Head of caudate nucleus (tissue), 42 donors: ENCODE data around the gene PHYKPL.

Experiments
- DNase-seq, 42 donors: peaks; one replicate each; pipeline versions ENCODE4 v3.0.0 to v3.0.0-alpha.2; 2020 to 2021; ENCODE audit warnings: mixed read lengths in 7 of 42
- intact Hi-C: fragments of 100-400 bp; cut with DNase I; formaldehyde crosslinking; loops from one replicate; pipeline ENCODE4 v1.15.0; 2022

The PHYKPL gene

GRCh38 chr5:178232124-178232919 is at the start of gene PHYKPL:
Gene PHYKPL, minus strand, starts transcription at chr5:178232802. Its CDS starts 252 bp downstream, at chr5:178232550.
- intact Hi-C loops: no loop called here
- DNase-seq: peak; percentile 25 to 86 (median 76)

DNA sequence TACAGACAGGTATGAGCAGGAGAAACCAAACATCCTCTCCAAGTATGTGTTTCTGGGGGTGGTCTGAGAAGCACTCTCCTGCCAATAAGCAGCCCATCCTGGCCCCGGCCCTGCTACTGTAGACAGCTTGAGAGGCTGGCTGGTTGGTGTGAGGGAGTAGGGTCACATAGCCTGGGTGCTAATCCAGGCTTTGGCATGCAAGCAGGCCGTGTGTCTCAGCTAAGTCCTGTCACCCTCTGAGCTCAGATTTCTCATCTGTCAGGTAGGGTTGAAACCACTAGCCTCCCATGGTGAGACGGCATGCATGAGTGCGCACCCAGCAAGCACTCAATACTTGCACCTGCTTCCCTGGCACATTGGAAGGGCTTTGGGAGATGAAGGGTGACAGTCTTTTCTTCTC is 49.8 kb upstream of the PHYKPL start:
- no peak for DNase-seq
- intact Hi-C loops: loop anchor here (5.0 to 10.0 kb wide), 2 partner anchors 270 to 302 kb away; no protein-coding TSS in a partner anchor

- DNase-seq: no peak
Observed at GRCh38 chr5:178281331-178281730, 48.7 kb upstream of the PHYKPL start.

GRCh38 chr5:178280631-178281030 is 48.0 kb upstream of the PHYKPL start:
- no peak for DNase-seq
- intact Hi-C loops: loop anchor here (5.0 to 10.0 kb wide), 2 partner anchors 272 to 304 kb away; no protein-coding TSS in a partner anchor

More at GRCh38 chr5:178281331-178281730, 48.7 kb upstream of the PHYKPL start:
- intact Hi-C loops: loop anchor here (5.0 to 10.0 kb wide), 2 partner anchors 271 to 303 kb away; no protein-coding TSS in a partner anchor

DNA sequence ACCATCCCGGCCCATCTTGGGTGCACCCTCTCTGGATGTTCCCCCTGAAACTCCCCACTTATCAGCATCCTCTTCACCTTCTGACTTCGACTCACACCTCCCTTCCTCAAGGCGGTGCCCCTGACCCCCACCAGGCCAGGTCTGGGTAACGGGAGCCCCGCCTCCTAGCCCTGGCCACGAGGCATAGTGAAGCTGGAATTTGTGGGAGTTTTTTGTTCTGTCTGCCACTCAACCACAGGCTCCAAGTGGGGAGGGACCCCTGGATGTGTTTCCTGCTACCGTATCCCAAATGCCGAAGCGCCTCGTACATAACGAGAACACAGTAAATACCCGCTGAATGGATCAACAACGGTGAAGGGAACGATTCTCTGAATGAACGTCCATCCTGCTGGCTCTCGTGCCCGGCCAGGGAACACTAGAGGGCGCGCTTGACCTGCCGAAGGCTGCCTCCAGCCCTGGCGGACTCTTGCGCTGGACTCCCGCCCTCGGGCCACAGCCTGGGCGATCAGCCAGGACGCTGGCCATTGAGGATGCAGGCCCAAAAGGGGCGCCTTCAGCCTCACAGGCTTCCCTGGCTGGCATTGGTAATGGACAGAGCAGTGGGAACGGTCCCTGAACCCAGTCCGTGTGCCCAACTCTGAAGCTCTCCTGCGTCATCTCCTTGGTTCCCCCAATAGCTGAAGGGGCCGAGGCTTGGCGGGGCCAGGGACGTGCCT is 47.3 kb upstream of the PHYKPL start:
- intact Hi-C loops: loop anchor here (5.0 to 10.0 kb wide), 3 partner anchors 185 to 305 kb away; no protein-coding TSS in a partner anchor
- DNase-seq: peak; percentile 82 to 98 (median 93)

DNA sequence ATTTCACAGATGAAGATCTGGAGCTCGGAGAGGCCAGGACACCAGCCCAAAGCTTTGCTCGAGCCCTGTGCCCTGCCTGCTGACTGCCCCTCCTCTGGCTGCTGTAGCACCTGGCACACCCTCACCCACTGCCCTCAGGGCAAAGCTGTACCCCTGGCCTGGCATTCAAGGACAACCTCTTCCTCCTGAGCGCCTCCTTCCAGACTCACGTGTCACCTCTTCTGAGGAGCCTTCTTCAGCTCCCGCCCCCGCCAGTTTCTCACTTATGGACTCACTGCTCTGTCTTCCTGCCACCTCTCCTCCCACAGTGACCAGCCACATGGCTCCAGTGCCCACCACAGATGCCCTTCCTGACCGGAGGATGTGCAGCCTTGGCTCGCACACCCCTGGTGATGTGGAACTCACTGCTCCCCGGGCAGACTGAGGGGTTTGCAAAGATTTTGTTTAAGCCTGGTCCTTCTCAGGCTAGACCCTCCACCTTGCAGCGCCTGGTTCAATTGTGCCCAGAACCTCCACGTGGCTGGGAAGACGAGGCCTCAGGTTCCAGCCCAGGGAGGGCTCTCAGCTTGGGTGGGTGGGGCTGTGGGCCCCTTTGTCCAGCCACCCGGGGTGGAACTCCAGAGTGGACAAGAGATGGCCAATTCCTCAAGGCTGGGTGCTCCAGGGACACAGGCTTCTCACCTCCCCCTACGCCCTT is 46.6 kb upstream of the PHYKPL start:
- DNase-seq: peak in 1 of 42 donors; percentile 2
- intact Hi-C loops: loop anchor here (10.0 kb wide), 1 partner anchor 186 kb away; no protein-coding TSS in a partner anchor

GRCh38 chr5:178278358-178279023 is 45.9 kb upstream of the PHYKPL start:
- intact Hi-C loops: loop anchor here (10.0 kb wide), 1 partner anchor 186 kb away; no protein-coding TSS in a partner anchor
- DNase-seq: peak in 1 of 42 donors; percentile 1

- no peak for DNase-seq
- intact Hi-C loops: loop anchor here (10.0 kb wide), 1 partner anchor 187 kb away; no protein-coding TSS in a partner anchor
Observed at GRCh38 chr5:178277866-178278265, 45.3 kb upstream of the PHYKPL start.

- intact Hi-C loops: loop anchor here (10.0 kb wide), 1 partner anchor 187 kb away; no protein-coding TSS in a partner anchor
- DNase-seq: no peak
Observed at GRCh38 chr5:178277346-178277745, 44.7 kb upstream of the PHYKPL start.

DNA sequence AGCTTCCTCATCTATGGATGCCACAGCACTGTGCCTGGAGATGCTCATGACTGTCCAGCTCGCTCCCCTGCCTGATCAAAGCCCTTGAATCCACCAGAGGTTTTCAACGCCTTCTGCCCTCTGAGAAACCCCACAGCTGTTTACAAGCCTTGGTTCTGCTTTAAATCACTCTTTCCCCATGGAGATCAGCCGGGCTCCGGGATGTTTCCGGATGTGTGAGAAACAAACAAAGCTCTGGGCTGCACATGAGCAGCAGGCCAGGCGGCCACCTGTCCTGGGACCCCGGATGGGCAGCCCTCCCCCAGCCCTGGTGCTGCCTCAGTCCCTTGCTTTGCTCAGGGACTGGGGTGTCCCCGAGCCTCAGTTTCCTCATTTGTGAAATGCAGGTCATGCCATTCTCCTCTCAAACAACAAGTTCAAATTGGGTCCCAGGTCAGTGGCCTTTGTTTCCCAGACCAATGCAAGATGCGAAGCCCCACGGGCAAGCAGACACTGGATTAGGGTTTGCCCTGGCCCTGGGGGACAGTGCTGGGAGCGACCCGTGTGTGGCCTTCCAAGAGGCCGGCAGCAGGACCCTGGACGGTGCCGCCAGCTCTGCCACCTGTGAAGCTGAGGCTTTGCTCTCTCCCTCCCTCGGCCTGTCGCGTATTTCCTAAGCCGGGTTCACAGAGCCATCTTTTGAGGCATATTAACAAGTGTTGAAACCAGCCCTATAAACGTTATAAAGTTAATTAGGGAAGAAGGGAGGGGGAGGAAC is 42.4 kb upstream of the PHYKPL start:
- intact Hi-C loops: loop anchor here (10.0 kb wide), 1 partner anchor 190 kb away; no protein-coding TSS in a partner anchor
- no peak for DNase-seq

GRCh38 chr5:178273665-178274541 is 41.3 kb upstream of the PHYKPL start:
- intact Hi-C loops: loop anchor here (10.0 kb wide), 1 partner anchor 191 kb away; no protein-coding TSS in a partner anchor
- DNase-seq: no peak

- intact Hi-C loops: loop anchor here (10.0 kb wide), 1 partner anchor 192 kb away; no protein-coding TSS in a partner anchor
- DNase-seq: no peak
Observed at GRCh38 chr5:178273041-178273440, 40.4 kb upstream of the PHYKPL start.

DNA sequence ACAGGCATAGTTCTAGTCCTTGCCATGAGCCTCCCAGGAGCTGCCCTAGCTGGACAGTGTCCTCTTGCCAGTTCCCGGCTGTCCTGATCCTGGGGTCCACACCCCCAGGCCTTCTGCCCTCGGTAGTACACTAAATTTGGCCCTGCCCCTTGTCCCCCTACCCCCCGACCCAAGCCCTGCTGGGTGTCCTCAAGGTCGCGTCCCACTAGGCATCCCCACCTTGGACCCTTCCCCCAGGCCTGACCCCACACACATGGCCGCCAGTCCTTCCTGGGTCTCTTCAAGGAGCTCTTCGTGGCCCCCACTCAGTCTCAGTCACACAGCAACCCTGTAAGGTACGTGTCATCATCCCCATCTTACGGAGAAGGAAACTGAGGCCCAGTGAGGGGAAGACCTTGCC is 40.0 kb upstream of the PHYKPL start:
- intact Hi-C loops: loop anchor here (10.0 kb wide), 1 partner anchor 192 kb away; no protein-coding TSS in a partner anchor
- no peak for DNase-seq

- intact Hi-C loops: loop anchor here (10.0 kb wide), 1 partner anchor 193 kb away; no protein-coding TSS in a partner anchor
- DNase-seq: no peak
Observed at GRCh38 chr5:178271726-178272479, 39.3 kb upstream of the PHYKPL start.

GRCh38 chr5:178271231-178271630 is 38.6 kb upstream of the PHYKPL start:
- no peak for DNase-seq
- intact Hi-C loops: loop anchor here (10.0 kb wide), 1 partner anchor 194 kb away; no protein-coding TSS in a partner anchor

DNA sequence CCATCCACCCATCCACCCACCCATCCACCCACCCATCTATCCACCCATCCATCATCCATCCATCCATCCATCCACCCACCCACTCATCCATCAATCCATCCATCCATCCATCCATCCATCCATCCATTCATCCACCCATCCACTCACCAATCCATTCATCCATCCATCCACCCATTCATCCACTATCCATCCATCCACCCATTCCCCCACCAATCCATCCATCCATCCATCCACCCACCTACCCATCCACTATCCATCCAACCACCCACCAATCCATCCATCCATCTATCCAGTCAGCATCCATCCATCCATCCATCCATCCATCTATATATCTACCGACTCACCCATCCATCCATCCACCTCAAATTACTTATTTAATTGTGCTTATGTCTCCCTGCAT is 36.9 kb upstream of the PHYKPL start:
- DNase-seq: no peak
- intact Hi-C loops: no loop called here
